Stomach (tissue), 9 donors: ENCODE data around the gene C11orf21. TPM values are rescaled to one million over a fixed set of nuclear protein-coding genes. Genes with fewer than 3 reads are reported as not detected.

Source experiments
- DNase-seq, 2 donors: peaks; one replicate each; pipeline versions ENCODE4 v3.0.0 to v3.0.0-alpha.2; 2013 to 2019
- H3K27ac ChIP-seq, 5 donors: fragments of 200-600 bp in 4 of 5; sonication (generic) in 4 of 5; one replicate each; pipeline ENCODE4 v1.5.1; 2013 to 2019; ENCODE audit warnings: mild to moderate bottlenecking in 1 of 5, moderate library complexity in 1 of 5
- H3K27me3 ChIP-seq, 3 donors: fragments of 200-600 bp; sonication (generic); one replicate each; pipeline ENCODE4 v1.5.1; 2017 to 2019; ENCODE audit warnings: mixed run types in 1 of 3
- H3K36me3 ChIP-seq, 4 donors: fragments of 200-600 bp; sonication (generic); 1 replicate in 3 of 4; 2 replicates in 1 of 4; pipeline ENCODE4 v1.5.1; 2016 to 2019
- H3K4me1 ChIP-seq, 4 donors: fragments of 200-600 bp; sonication (generic); one replicate each; pipeline ENCODE4 v1.5.1; 2016 to 2019
- H3K4me3 ChIP-seq, 4 donors: fragments of 200-600 bp; sonication (generic) in 3 of 4; one replicate each; pipeline ENCODE4 v1.5.1; 2016 to 2019; ENCODE audit warnings: mild to moderate bottlenecking in 1 of 4
- H3K9me3 ChIP-seq, 4 donors: fragments of 200-600 bp; sonication (generic); one replicate each; pipeline ENCODE4 v1.5.1; 2016 to 2019
- EP300 ChIP-seq: sonication (generic); formaldehyde crosslinking; IDR thresholded peaks from one replicate; pipeline ENCODE4 v1.6.1; 2017; ENCODE audit warnings: antibody characterized with exemption
- POLR2A ChIP-seq, 4 donors: fragments of 450-650 bp; IDR thresholded peaks; one replicate each; pipeline ENCODE4 v1.6.1; 2016; ENCODE audit warnings: antibody characterized with exemption in 4 of 4, control low read depth in 2 of 4, mild to moderate bottlenecking in 1 of 4, moderate library complexity in 1 of 4
- POLR2AphosphoS5 ChIP-seq, 3 donors: sonication (generic); formaldehyde crosslinking; IDR thresholded peaks; one replicate each; pipeline ENCODE4 v1.6.1; 2016; ENCODE audit warnings: antibody characterized with exemption in 3 of 3
- WGBS, 5 donors: extraction: QIAGEN DNeasy Blood & Tissue Kit in 3 of 5; methylation state at CpG; one replicate each; pipeline versions ENCODE4 v1.1.5 to v1.1.7; 2013 to 2018; 5-methylcytosine and 5-hydroxymethylcytosine counted together
- intact Hi-C: fragments of 100-400 bp; cut with DNase I; formaldehyde crosslinking; loops from one replicate; pipeline ENCODE4 v1.15.1; 2023; ENCODE audit warnings: low total_unique reads
- polyA plus RNA-seq, 3 donors: library from polyadenylated mRNA; stranded (reverse); fragments of 200-250 nt; gene quantifications; one replicate each; pipeline ENCODE4 v1.2.3, GENCODE V29; 2013
- total RNA-seq, 5 donors: library from RNA; depleted of rRNA; stranded (reverse); fragments of >200 nt; gene quantifications; one replicate each; pipeline versions ENCODE4 v1.1.0 to v1.2.3, GENCODE V29; 2014 to 2016
- TF ChIP-seq, protein P1 (sequence below), 7 experiments: fragments of 450-650 bp in 4 of 7; fragments of 200-600 bp in 3 of 7; sonication (generic) in 3 of 7; IDR thresholded peaks; one replicate each; pipeline ENCODE4 v1.5.1; 2016 to 2019; ENCODE audit warnings: antibody characterized with exemption in 7 of 7, control low read depth in 2 of 7, mild to moderate bottlenecking in 1 of 7
- donor health status: healthy with polysubstance abuse.
- donor health status: Bipolar disorder and iron deficiency.
- donor health status: healthy.

The C11orf21 gene
- total and polyA plus RNA-seq, 8 donors = 0.61 to 1.8 (median 0.82) TPM; not detected in 2

DNA sequence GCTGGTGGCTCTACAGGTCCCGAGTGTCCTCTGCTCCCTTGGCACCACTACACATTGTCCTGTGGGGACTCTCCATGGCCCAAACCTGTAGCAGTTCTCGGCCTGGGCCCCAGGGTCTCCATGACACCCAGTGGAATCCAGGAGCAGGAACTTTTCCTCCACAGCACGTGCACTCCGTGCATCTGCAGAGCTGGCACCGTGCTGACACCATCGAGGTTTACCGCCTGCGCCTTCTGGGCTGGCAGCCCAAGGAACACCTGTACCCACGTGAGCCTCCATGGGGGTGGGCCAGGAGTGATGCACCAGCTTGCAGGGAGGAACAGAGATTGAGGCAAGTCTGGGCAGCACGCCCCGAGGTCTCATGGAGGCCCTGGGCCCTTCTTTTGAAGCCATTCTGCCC lies 25.3 kb upstream of the C11orf21 start:
- 82 to 92% (median 90%) methylated on average over 5 to 11 of the region's 11 CpGs for WGBS, 5 donors
- peaks cover 0 to 9% (median 6%) of the 10 kb centered on the region in 4 donors for H3K9me3 ChIP-seq
- H3K36me3 ChIP-seq = no peaks in the 10 kb centered on the region
- no peak for DNase-seq
- H3K27ac ChIP-seq = no peak overlapping the region
- TF ChIP-seq POLR2A (IDR thresholded peaks at IDR 0.05) (no peak), POLR2AphosphoS5 (IDR thresholded peaks at IDR 0.05) (no peak), EP300 (no peak)
- TF ChIP-seq, protein P1, sequence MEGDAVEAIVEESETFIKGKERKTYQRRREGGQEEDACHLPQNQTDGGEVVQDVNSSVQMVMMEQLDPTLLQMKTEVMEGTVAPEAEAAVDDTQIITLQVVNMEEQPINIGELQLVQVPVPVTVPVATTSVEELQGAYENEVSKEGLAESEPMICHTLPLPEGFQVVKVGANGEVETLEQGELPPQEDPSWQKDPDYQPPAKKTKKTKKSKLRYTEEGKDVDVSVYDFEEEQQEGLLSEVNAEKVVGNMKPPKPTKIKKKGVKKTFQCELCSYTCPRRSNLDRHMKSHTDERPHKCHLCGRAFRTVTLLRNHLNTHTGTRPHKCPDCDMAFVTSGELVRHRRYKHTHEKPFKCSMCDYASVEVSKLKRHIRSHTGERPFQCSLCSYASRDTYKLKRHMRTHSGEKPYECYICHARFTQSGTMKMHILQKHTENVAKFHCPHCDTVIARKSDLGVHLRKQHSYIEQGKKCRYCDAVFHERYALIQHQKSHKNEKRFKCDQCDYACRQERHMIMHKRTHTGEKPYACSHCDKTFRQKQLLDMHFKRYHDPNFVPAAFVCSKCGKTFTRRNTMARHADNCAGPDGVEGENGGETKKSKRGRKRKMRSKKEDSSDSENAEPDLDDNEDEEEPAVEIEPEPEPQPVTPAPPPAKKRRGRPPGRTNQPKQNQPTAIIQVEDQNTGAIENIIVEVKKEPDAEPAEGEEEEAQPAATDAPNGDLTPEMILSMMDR (IDR thresholded peaks at IDR 0.05) = no peak
- intact Hi-C loops = no loop called here
- H3K27me3 ChIP-seq = no peaks in the 10 kb centered on the region
- no peaks in the 10 kb centered on the region for H3K4me1 ChIP-seq
- H3K4me3 ChIP-seq = no peak overlapping the region

DNA sequence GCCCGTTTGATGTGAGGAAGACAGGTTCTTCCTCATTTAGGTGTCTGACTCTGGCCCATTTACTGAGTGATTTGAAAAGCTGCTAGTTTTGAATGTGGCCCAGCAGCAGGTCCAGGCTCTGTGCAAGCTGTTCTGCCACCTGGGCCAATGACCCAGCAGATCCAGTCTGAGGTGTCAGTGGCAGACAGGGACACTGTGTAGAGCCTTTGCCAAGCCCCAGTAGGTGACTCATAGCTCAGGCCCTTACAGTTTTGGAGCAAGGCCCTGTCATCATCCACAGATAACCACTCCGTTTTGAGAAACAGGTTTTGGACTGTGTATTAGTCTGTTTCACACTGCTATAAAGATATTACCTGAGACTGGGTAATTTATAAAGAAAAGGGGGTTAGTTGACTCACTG lies 24.0 kb upstream of the C11orf21 start:
- WGBS, 5 donors = 52 to 74% (median 64%) methylated on average over 2 of the region's 2 CpGs
- Histone ChIP-seq H3K9me3 (no peaks in the 10 kb centered on the region), H3K27ac (no peak overlapping the region), H3K36me3 (no peaks in the 10 kb centered on the region), H3K4me1 (no peaks in the 10 kb centered on the region), H3K4me3 (no peak overlapping the region), H3K27me3 (no peaks in the 10 kb centered on the region)
- intact Hi-C loops = no loop called here
- TF ChIP-seq POLR2AphosphoS5 (IDR thresholded peaks at IDR 0.05) = no peak
- no peak for DNase-seq

DNA sequence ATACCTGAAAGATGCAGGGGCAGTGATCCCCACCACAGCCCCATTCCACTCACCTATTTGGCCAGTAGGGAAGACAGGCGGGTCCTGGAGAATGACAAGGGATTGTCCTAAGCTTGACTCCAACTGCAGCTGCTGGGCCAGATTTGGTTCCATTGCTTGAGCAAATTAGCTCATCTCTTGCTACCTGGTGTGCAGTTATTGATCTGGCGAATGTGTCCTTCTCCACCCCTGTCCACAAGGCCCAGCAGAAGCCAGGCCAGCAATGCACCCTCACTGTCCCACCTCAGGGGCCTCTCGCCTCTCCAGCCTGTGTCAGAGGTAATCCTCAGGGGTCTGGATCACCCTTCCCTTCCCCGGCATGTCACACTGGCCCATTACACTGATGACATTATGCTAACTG lies 23.4 kb upstream of the C11orf21 start:
- TF ChIP-seq EP300 (no peak), POLR2A (IDR thresholded peaks at IDR 0.05) (no peak), POLR2AphosphoS5 (IDR thresholded peaks at IDR 0.05) (no peak)
- TF ChIP-seq, protein P1 (IDR thresholded peaks at IDR 0.05) = no peak
- H3K4me3 ChIP-seq = no peak overlapping the region
- H3K36me3 ChIP-seq = no peaks in the 10 kb centered on the region
- no peaks in the 10 kb centered on the region for H3K27me3 ChIP-seq
- H3K4me1 ChIP-seq = no peaks in the 10 kb centered on the region
- intact Hi-C loops = no loop called here
- H3K9me3 ChIP-seq = no peaks in the 10 kb centered on the region
- DNase-seq = no peak
- no peak overlapping the region for H3K27ac ChIP-seq
- 84 to 98% (median 91%) methylated on average over 4 of the region's 4 CpGs for WGBS, 5 donors

DNA sequence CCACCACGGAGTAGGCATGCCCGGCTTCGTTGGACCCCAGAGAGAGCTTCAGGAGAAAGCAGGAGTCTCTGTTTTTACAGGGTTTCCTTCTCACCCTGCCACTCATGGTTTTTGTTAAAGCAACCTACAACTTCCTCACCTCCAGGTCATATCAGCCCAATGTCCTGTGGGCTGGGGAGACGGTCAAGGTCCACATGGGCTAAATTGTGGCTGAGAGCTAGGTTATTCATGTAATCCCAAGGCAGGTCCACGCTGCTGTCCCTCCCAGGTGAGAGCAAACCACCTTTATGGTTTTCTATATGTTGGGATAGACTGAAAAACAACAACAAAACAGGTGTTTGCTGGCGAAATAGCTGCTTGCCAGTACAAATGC lies 19.6 kb upstream of the C11orf21 start:
- intact Hi-C loops = no loop called here
- 63 to 81% (median 74%) methylated on average over 6 of the region's 6 CpGs for WGBS, 5 donors

More for the DNA sequence above, 19.6 kb upstream of the C11orf21 start:
- H3K4me3 ChIP-seq = no peak overlapping the region
- H3K9me3 ChIP-seq = no peaks in the 10 kb centered on the region
- H3K27ac ChIP-seq = no peak overlapping the region
- TF ChIP-seq EP300 (no peak), POLR2A (IDR thresholded peaks at IDR 0.05) (no peak), POLR2AphosphoS5 (IDR thresholded peaks at IDR 0.05) (no peak)
- TF ChIP-seq, protein P1 (IDR thresholded peaks at IDR 0.05) = no peak
- no peaks in the 10 kb centered on the region for H3K27me3 ChIP-seq
- H3K4me1 ChIP-seq = no peaks in the 10 kb centered on the region
- peaks cover 0 to 6% (median 0%) of the 10 kb centered on the region in 4 donors for H3K36me3 ChIP-seq
- DNase-seq = no peak
